GM12878 (cell line): Measurements from ENCODE around the gene MYPN. TPM values are rescaled to one million over a fixed set of nuclear protein-coding genes. Genes with fewer than 3 reads are reported as not detected.

Source experiments
- ATAC-seq: fragments of 200-7000 bp; cut with Tn5 transposase; 3 replicates; pipeline ENCODE4 v1.9.1; 2020; ENCODE audit warnings: mild to moderate bottlenecking, moderate library complexity
- BruUV-seq: library from RNA; stranded (reverse); fragments of 400-500 nt; replicated peaks from 2 replicates; lab custom pipeline; 2021; lab: Mats Ljungman, UMichigan
- CTCF ChIA-PET: fragments of 300-600 bp; sonication (Branson Sonifier 250); formaldehyde crosslinking; extraction: SDS; loops from one replicate; lab custom pipeline; 2021; ENCODE audit warnings: inconsistent platforms; lab: Yijun Ruan, JAX
- POLR2A ChIA-PET: fragments of 350-600 bp; formaldehyde crosslinking; extraction: SDS; loops from one replicate; lab custom pipeline; 2021; ENCODE audit warnings: inconsistent platforms; lab: Charles Lee
- RAD21 ChIA-PET: fragments of 300-600 bp; sonication (Branson Sonifier 250); formaldehyde crosslinking; loops from one replicate; lab custom pipeline; 2023; ENCODE audit warnings: antibody characterized with exemption; ENCODE audit not compliant: unreplicated experiment; lab: Charles Lee
- SMC1A ChIA-PET: fragments of 300-600 bp; sonication (Branson Sonifier 250); formaldehyde crosslinking; loops from one replicate; lab custom pipeline; 2023; ENCODE audit not compliant: unreplicated experiment, uncharacterized antibody; lab: Charles Lee
- DNase-seq: peaks from one replicate; pipeline ENCODE4 v3.0.0-alpha.2; 2011; ENCODE audit warnings: low read depth, low spot score
- FAIRE-seq: peaks from 3 replicates; lab custom pipeline; 2011; peaks lifted over from hg19 to GRCh38; lab: Jason Lieb, UNC
- H2AFZ ChIP-seq: 2 replicates; pipeline ENCODE4 v1.6.0; 2011; ENCODE audit warnings: low read depth, low read length, control low read depth; ENCODE audit not compliant: control insufficient read depth
- H3K27ac ChIP-seq: 2 replicates; pipeline ENCODE4 v1.5.1; 2011; ENCODE audit warnings: control low read depth; ENCODE audit not compliant: control insufficient read depth, insufficient read depth
- H3K27me3 ChIP-seq, 2 experiments: replicated peaks in 1 of 2; 2 replicates each; pipeline versions ENCODE4 v1.6.0 to v1.6.1; 2011; ENCODE audit warnings: low read length in 1 of 2; ENCODE audit not compliant: control insufficient read depth in 2 of 2, insufficient read depth in 2 of 2
- H3K36me3 ChIP-seq, 2 experiments: 2 replicates each; pipeline ENCODE4 v1.5.1; 2011; ENCODE audit warnings: low read length in 1 of 2; ENCODE audit not compliant: control insufficient read depth in 2 of 2, insufficient read depth in 2 of 2
- H3K4me1 ChIP-seq: 2 replicates; pipeline ENCODE4 v1.6.1; 2011; ENCODE audit warnings: mild to moderate bottlenecking, low read length, moderate library complexity, mixed read lengths; ENCODE audit not compliant: control insufficient read depth, insufficient read depth
- H3K4me2 ChIP-seq: 2 replicates; pipeline ENCODE4 v1.6.0; 2011; ENCODE audit warnings: control low read depth; ENCODE audit not compliant: control insufficient read depth, insufficient read depth
- H3K4me3 ChIP-seq: fragments of 200-600 bp; sonication (generic); 2 replicates; pipeline ENCODE4 v1.5.1; 2016
- H3K79me2 ChIP-seq: 2 replicates; pipeline ENCODE4 v1.6.0; 2011; ENCODE audit warnings: low read length; ENCODE audit not compliant: control insufficient read depth, insufficient read depth
- H3K9ac ChIP-seq: 2 replicates; pipeline ENCODE4 v1.8.0; 2011; ENCODE audit warnings: low read length, control low read depth, mixed read lengths; ENCODE audit not compliant: control insufficient read depth, insufficient read depth
- H3K9me3 ChIP-seq: replicated peaks from 3 replicates; pipeline ENCODE4 v1.5.1; 2011; ENCODE audit warnings: mild to moderate bottlenecking, low read length; ENCODE audit not compliant: control insufficient read depth, insufficient read depth
- H4K20me1 ChIP-seq: 2 replicates; pipeline ENCODE4 v1.6.0; 2011; ENCODE audit not compliant: control insufficient read depth, insufficient read depth
- ASH2L ChIP-seq: fragments of 300-600, 200-600 bp; sonication (generic); IDR thresholded peaks from 2 replicates; pipeline ENCODE4 v1.6.1; 2017; ENCODE audit warnings: low read depth, mild to moderate bottlenecking, borderline replicate concordance
- BCL3 ChIP-seq: IDR thresholded peaks from 2 replicates; pipeline ENCODE4 v1.6.1; 2011; ENCODE audit warnings: borderline replicate concordance, low read depth, mild to moderate bottlenecking, moderate library complexity, low read length; ENCODE audit not compliant: insufficient read depth, poor library complexity, severe bottlenecking
- BRCA1 ChIP-seq: IDR thresholded peaks from 2 replicates; pipeline ENCODE4 v1.6.1; 2011; ENCODE audit warnings: low read depth, low read length, improper control_type of control experiment
- CEBPB ChIP-seq, 2 experiments: fragments of 150-350 bp in 1 of 2; IDR thresholded peaks; 2 replicates each; pipeline ENCODE4 v1.6.1; 2012 to 2014; ENCODE audit warnings: low read depth in 2 of 2, low read length in 2 of 2, borderline replicate concordance in 1 of 2, inconsistent platforms in 1 of 2
- EED ChIP-seq: sonication (generic); IDR thresholded peaks from 2 replicates; pipeline ENCODE4 v1.6.1; 2016; ENCODE audit warnings: antibody characterized with exemption, low read depth
- FOXM1 ChIP-seq: IDR thresholded peaks from 2 replicates; pipeline ENCODE4 v1.6.1; 2012; ENCODE audit warnings: low read depth, mild to moderate bottlenecking, inconsistent platforms, low read length, moderate library complexity
- HDAC6 ChIP-seq: fragments of 200-600 bp; sonication (generic); IDR thresholded peaks from one replicate; pipeline ENCODE4 v1.8.0; 2017; ENCODE audit warnings: antibody characterized with exemption; ENCODE audit not compliant: unreplicated experiment
- KLF5 ChIP-seq: fragments of 450-650 bp; IDR thresholded peaks from 2 replicates; pipeline ENCODE4 v1.6.1; 2014; ENCODE audit warnings: mild to moderate bottlenecking; ENCODE audit not compliant: partially characterized antibody
- MTA2 ChIP-seq: fragments of 450-650 bp; IDR thresholded peaks from 2 replicates; pipeline ENCODE4 v1.6.1; 2016; ENCODE audit warnings: low read depth, mild to moderate bottlenecking, moderate library complexity
- NFIC ChIP-seq: IDR thresholded peaks from 2 replicates; pipeline ENCODE4 v1.6.1; 2012; ENCODE audit warnings: low read depth, mild to moderate bottlenecking, inconsistent platforms, low read length, moderate library complexity
- NR2C1 ChIP-seq: fragments of 450-650 bp; IDR thresholded peaks from 2 replicates; pipeline ENCODE4 v1.6.1; 2017; ENCODE audit warnings: antibody characterized with exemption, mild to moderate bottlenecking, moderate library complexity
- PBX3 ChIP-seq: IDR thresholded peaks from 2 replicates; pipeline ENCODE4 v1.6.1; 2011; ENCODE audit warnings: mild to moderate bottlenecking, low read depth, low read length, moderate library complexity; ENCODE audit not compliant: insufficient replicate concordance
- RELB ChIP-seq: fragments of 450-650 bp; IDR thresholded peaks from 2 replicates; pipeline ENCODE4 v1.6.1; 2017; ENCODE audit warnings: low read depth, mild to moderate bottlenecking, moderate library complexity
- SREBF1 ChIP-seq: IDR thresholded peaks from 2 replicates; pipeline ENCODE4 v1.6.1; 2012; ENCODE audit warnings: mild to moderate bottlenecking, low read length
- SUPT20H ChIP-seq: IDR thresholded peaks from 2 replicates; pipeline ENCODE4 v1.6.1; 2011; ENCODE audit warnings: low read depth, mild to moderate bottlenecking, low read length, moderate library complexity, borderline replicate concordance; ENCODE audit not compliant: control insufficient read depth
- TAF1 ChIP-seq: IDR thresholded peaks from 2 replicates; pipeline ENCODE4 v1.6.1; 2011; ENCODE audit warnings: mild to moderate bottlenecking, low read depth, low read length, borderline replicate concordance
- WGBS: methylation state at CpG from one replicate; pipeline ENCODE4 v1.1.6; 2016; ENCODE audit warnings: low lambda C conversion rate; ENCODE audit not compliant: insufficient replicate concordance, insufficient coverage; ENCODE audit errors: missing lambda C conversion rate; 5-methylcytosine and 5-hydroxymethylcytosine counted together
- in situ Hi-C: fragments of 300-500 bp; cut with MboI; formaldehyde crosslinking; loops from 9 replicates; pipeline ENCODE4 v1.14.3; 2018; ENCODE audit warnings: mixed read lengths
- intact Hi-C: fragments of 100-400 bp; cut with micrococcal nuclease; formaldehyde crosslinking; loops from one replicate; pipeline ENCODE4 v1.14.2; 2022; ENCODE audit not compliant: unreplicated experiment
- polyA plus RNA-seq, 11 experiments: library from polyadenylated mRNA; depleted of rRNA in 4 of 11; unstranded in 6 of 11; stranded (reverse) in 5 of 11; fragments of >200 nt; fragmentation: Nextera tagmentation in 4 of 11; fragmentation: Illumina TruSeq in 1 of 11; extraction: Ambion mirVana in 4 of 11; extraction: Trizol in 1 of 11; gene quantifications; 1 replicate in 1 of 11; 2 replicates in 10 of 11; pipeline versions ENCODE4 v1.2.1 to v1.2.3, GENCODE V29; 2011 to 2016; ENCODE audit warnings: inconsistent platforms in 2 of 11, missing spikeins in 2 of 11, low read depth in 1 of 11
- total RNA-seq, 4 experiments: library from RNA; depleted of rRNA in 3 of 4; stranded (reverse); fragments of >200 nt in 3 of 4; fragmentation: Illumina TruSeq in 1 of 4; extraction: Trizol in 1 of 4; gene quantifications; 2 replicates each; pipeline versions ENCODE4 v1.2.1 to v1.2.3, GENCODE V29; 2013 to 2021
- TF ChIP-seq, protein P1 (sequence below): fragments of 450-650 bp; conservative IDR thresholded peaks from 2 replicates; pipeline ENCODE4 v1.6.1; 2017; ENCODE audit warnings: mild to moderate bottlenecking, moderate library complexity

Gene MYPN
- total and polyA plus RNA-seq, 10 of the 15 experiments (the other 5 are each of a cell fraction or from before 2014, with no cell fraction given): 0.01 to 0.02 TPM; not detected in 8

DNA sequence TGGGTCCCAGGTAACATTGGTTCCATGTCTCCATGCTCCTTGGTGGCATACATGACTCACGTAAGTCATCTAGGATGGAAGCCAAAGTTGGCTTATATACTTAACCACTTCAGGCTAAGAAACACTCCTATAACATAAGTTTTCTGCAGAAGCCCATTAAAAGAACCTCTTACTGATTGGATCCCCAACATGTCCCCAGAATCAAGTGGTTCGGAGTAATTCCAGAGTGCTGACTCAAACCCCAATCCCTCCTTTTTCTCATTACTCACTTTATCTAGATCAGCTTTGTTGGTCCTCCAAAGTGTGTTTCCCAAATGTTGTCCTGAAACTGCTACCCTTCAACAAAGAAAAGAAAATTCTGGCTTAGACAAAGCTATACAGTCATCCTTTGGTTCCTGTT lies 132.8 kb downstream of the MYPN start:
- WGBS: 92% methylated on average over 2 of the region's 2 CpGs
- Histone ChIP-seq H3K27ac (no peak overlapping the region), H3K4me3 (no peak overlapping the region), H3K27me3 (no peaks in the 10 kb centered on the region; a peak in 1 of 4 replicates), H3K9me3 (no peaks in the 10 kb centered on the region), H3K79me2 (no peaks in the 10 kb centered on the region), H2AFZ (no peak overlapping the region), H4K20me1 (no peaks in the 10 kb centered on the region), H3K4me2 (no peak overlapping the region), H3K36me3 (no peaks in the 10 kb centered on the region), H3K9ac (no peak overlapping the region), H3K4me1 (no peaks in the 10 kb centered on the region)
- no peak for TF ChIP-seq CEBPB (IDR thresholded peaks at IDR 0.05; ENCODE audit: borderline replicate concordance in 1 of 2, low read depth in 2 of 2, low read length in 2 of 2)
- TF ChIP-seq SUPT20H: no peak
- no peak for TF ChIP-seq KLF5
- TF ChIP-seq, protein P1, sequence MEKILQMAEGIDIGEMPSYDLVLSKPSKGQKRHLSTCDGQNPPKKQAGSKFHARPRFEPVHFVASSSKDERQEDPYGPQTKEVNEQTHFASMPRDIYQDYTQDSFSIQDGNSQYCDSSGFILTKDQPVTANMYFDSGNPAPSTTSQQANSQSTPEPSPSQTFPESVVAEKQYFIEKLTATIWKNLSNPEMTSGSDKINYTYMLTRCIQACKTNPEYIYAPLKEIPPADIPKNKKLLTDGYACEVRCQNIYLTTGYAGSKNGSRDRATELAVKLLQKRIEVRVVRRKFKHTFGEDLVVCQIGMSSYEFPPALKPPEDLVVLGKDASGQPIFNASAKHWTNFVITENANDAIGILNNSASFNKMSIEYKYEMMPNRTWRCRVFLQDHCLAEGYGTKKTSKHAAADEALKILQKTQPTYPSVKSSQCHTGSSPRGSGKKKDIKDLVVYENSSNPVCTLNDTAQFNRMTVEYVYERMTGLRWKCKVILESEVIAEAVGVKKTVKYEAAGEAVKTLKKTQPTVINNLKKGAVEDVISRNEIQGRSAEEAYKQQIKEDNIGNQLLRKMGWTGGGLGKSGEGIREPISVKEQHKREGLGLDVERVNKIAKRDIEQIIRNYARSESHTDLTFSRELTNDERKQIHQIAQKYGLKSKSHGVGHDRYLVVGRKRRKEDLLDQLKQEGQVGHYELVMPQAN: no peak
- no peak for TF ChIP-seq SREBF1
- TF ChIP-seq HDAC6: no peak
- no peak for TF ChIP-seq BCL3
- TF ChIP-seq PBX3: no peak
- TF ChIP-seq FOXM1: no peak
- no peak for TF ChIP-seq RELB
- TF ChIP-seq TAF1: no peak
- no peak for TF ChIP-seq BRCA1
- no peak for TF ChIP-seq NFIC
- TF ChIP-seq EED: no peak
- TF ChIP-seq NR2C1: no peak
- no peak for TF ChIP-seq MTA2
- TF ChIP-seq ASH2L: no peak
- in situ Hi-C loops: no loop called here
- ChIA-PET CTCF (no interaction called here), RAD21 (no interaction called here), POLR2A (no interaction called here), SMC1A (no interaction called here)
- FAIRE-seq (no peak), ATAC-seq (no peak), DNase-seq (no peak)
- intact Hi-C loops: no loop called here
- BruUV-seq: no TSS peak
